Keratinocyte (primary cell): ENCODE results near the gene GOLGA6L22.
"Not testable (repeated sequence)": the region's sequence is repeated elsewhere in the genome, so short reads cannot be mapped to it uniquely, and the experiment has no call there.

ENCODE experiments used
- EZH2 ChIP-seq: IDR thresholded peaks from one replicate; pipeline ENCODE4 v1.6.1; 2012; ENCODE audit warnings: inconsistent platforms, mild to moderate bottlenecking, low read length, moderate library complexity
- TF ChIP-seq, protein P1 (sequence below), 3 experiments: IDR thresholded peaks in 1 of 3; conservative IDR thresholded peaks in 1 of 3; optimal IDR thresholded peaks in 1 of 3; 2 replicates in 2 of 3; 3 replicates in 1 of 3; pipeline versions ENCODE3 to v1.5.1; 2011; ENCODE audit warnings: low read length in 3 of 3, mild to moderate bottlenecking in 3 of 3, moderate library complexity in 2 of 3, control low read depth in 1 of 3, inconsistent platforms in 1 of 3; ENCODE audit not compliant: insufficient read depth in 2 of 3; ENCODE audit errors: extremely low read depth in 1 of 3

DNA sequence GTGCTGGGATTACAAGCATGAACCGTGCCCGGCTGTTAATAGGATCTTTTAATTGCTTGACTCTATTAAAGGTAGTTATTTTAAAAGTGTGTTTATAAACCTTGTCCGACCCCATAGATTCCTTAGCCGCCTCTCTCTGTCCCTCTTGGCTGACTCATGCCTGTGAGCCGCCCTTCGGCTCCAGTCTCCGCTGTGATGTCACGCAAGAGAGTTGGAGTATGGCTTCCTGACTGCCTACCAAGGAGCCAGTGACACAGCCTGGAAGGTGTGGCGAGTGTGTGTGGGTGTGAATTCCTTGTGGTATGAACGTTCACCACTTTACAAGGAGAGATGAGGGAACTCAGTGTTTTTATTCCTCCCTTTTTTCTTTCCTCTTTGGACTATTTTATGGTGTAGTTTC is 43.6 kb downstream of the GOLGA6L22 start:
- TF ChIP-seq, protein P1, sequence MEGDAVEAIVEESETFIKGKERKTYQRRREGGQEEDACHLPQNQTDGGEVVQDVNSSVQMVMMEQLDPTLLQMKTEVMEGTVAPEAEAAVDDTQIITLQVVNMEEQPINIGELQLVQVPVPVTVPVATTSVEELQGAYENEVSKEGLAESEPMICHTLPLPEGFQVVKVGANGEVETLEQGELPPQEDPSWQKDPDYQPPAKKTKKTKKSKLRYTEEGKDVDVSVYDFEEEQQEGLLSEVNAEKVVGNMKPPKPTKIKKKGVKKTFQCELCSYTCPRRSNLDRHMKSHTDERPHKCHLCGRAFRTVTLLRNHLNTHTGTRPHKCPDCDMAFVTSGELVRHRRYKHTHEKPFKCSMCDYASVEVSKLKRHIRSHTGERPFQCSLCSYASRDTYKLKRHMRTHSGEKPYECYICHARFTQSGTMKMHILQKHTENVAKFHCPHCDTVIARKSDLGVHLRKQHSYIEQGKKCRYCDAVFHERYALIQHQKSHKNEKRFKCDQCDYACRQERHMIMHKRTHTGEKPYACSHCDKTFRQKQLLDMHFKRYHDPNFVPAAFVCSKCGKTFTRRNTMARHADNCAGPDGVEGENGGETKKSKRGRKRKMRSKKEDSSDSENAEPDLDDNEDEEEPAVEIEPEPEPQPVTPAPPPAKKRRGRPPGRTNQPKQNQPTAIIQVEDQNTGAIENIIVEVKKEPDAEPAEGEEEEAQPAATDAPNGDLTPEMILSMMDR (optimal IDR thresholded peaks at IDR 0.05 in 1 of 3, IDR thresholded peaks at IDR 0.05 in 1 of 3, conservative IDR thresholded peaks at IDR 0.05 in 1 of 3; ENCODE audit: extremely low read depth in 1 of 3, insufficient read depth in 2 of 3, low read length in 3 of 3): not testable (repeated sequence)
- not testable (repeated sequence) for TF ChIP-seq EZH2
